ENCODE results near the gene PLTP. TPM values are rescaled to one million over a fixed set of nuclear protein-coding genes. Genes with fewer than 3 reads are reported as not detected.

The PLTP gene
- total and polyA plus RNA-seq, 2 of the 13 experiments (the other 11 are each of a cell fraction or from before 2014, with no cell fraction given), result 16.9 to 28.6 TPM

DNA sequence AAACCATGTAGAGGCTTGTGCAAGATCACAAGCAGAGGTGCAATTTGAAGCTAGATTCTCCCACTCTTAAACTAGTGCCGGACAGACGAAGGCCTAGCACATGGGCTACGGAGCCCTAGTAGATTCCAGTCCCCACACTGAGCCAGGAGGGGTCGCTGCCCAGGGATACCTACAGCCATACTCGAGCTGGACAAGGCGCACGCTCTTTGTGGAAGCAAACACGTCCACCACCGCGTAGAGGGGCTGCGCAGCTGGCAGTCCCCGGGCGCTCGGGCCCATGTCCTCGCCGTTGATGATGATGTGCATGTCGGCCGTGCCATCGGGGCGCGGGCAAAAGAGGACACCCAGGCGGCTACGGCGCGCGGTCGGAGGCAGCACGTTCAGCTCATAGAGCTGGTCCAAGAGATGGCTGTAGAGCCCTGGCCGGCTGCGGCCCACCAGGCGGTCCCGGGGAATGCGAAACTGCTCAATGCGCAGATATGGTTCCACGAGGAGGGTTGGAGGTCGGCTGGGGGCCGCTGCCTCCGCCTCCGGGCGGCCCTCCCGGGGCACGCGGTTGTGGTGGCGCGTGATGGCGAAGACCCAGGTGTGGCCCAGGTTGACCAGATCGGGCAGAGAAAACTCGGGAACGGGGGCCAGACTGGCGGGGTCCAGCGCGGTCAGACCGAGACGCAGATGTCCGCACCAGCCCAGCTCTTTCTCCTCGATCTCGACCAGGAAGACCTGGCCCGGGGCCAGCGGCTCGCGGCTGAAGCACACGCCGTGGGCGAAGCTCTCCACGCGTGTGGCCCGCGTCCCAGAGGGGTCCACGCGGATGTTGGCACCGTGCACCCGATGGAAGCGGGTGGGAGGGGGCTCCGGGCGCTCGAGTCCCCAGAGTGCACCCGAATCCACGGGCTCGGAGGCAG lies 21.6 kb downstream of the PLTP start (continued):
- no peak for TF ChIP-seq EZH2 (conservative IDR thresholded peaks at IDR 0.05; ENCODE audit: low read depth, low read length)
- TF ChIP-seq, protein P1, sequence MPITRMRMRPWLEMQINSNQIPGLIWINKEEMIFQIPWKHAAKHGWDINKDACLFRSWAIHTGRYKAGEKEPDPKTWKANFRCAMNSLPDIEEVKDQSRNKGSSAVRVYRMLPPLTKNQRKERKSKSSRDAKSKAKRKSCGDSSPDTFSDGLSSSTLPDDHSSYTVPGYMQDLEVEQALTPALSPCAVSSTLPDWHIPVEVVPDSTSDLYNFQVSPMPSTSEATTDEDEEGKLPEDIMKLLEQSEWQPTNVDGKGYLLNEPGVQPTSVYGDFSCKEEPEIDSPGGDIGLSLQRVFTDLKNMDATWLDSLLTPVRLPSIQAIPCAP (CRISPR knock-in tag; IDR thresholded peaks at IDR 0.05; ENCODE audit: low read depth), result no peak; the same call in 1 of the 2 replicates
- TF ChIP-seq, protein P2, sequence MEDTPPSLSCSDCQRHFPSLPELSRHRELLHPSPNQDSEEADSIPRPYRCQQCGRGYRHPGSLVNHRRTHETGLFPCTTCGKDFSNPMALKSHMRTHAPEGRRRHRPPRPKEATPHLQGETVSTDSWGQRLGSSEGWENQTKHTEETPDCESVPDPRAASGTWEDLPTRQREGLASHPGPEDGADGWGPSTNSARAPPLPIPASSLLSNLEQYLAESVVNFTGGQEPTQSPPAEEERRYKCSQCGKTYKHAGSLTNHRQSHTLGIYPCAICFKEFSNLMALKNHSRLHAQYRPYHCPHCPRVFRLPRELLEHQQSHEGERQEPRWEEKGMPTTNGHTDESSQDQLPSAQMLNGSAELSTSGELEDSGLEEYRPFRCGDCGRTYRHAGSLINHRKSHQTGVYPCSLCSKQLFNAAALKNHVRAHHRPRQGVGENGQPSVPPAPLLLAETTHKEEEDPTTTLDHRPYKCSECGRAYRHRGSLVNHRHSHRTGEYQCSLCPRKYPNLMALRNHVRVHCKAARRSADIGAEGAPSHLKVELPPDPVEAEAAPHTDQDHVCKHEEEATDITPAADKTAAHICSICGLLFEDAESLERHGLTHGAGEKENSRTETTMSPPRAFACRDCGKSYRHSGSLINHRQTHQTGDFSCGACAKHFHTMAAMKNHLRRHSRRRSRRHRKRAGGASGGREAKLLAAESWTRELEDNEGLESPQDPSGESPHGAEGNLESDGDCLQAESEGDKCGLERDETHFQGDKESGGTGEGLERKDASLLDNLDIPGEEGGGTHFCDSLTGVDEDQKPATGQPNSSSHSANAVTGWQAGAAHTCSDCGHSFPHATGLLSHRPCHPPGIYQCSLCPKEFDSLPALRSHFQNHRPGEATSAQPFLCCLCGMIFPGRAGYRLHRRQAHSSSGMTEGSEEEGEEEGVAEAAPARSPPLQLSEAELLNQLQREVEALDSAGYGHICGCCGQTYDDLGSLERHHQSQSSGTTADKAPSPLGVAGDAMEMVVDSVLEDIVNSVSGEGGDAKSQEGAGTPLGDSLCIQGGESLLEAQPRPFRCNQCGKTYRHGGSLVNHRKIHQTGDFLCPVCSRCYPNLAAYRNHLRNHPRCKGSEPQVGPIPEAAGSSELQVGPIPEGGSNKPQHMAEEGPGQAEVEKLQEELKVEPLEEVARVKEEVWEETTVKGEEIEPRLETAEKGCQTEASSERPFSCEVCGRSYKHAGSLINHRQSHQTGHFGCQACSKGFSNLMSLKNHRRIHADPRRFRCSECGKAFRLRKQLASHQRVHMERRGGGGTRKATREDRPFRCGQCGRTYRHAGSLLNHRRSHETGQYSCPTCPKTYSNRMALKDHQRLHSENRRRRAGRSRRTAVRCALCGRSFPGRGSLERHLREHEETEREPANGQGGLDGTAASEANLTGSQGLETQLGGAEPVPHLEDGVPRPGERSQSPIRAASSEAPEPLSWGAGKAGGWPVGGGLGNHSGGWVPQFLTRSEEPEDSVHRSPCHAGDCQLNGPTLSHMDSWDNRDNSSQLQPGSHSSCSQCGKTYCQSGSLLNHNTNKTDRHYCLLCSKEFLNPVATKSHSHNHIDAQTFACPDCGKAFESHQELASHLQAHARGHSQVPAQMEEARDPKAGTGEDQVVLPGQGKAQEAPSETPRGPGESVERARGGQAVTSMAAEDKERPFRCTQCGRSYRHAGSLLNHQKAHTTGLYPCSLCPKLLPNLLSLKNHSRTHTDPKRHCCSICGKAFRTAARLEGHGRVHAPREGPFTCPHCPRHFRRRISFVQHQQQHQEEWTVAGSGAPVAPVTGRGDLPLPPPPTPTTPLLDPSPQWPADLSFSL (CRISPR knock-in tag; IDR thresholded peaks at IDR 0.05), result no peak; the same call in 1 of the 2 replicates
- TF ChIP-seq PAX8 (CRISPR knock-in tag; IDR thresholded peaks at IDR 0.05; ENCODE audit: borderline replicate concordance), result no peak
- TF ChIP-seq, protein P3, sequence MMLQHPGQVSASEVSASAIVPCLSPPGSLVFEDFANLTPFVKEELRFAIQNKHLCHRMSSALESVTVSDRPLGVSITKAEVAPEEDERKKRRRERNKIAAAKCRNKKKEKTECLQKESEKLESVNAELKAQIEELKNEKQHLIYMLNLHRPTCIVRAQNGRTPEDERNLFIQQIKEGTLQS (CRISPR knock-in tag; IDR thresholded peaks at IDR 0.05), result peak; percentile 2; the same call in 1 of the 2 replicates
- TF ChIP-seq TEAD2 (CRISPR knock-in tag; IDR thresholded peaks at IDR 0.05), result no peak; the same call in 1 of the 2 replicates
- TF ChIP-seq, protein P4, sequence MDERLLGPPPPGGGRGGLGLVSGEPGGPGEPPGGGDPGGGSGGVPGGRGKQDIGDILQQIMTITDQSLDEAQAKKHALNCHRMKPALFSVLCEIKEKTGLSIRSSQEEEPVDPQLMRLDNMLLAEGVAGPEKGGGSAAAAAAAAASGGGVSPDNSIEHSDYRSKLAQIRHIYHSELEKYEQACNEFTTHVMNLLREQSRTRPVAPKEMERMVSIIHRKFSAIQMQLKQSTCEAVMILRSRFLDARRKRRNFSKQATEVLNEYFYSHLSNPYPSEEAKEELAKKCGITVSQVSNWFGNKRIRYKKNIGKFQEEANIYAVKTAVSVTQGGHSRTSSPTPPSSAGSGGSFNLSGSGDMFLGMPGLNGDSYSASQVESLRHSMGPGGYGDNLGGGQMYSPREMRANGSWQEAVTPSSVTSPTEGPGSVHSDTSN (CRISPR knock-in tag; IDR thresholded peaks at IDR 0.05), result no peak
- TF ChIP-seq, protein P5, sequence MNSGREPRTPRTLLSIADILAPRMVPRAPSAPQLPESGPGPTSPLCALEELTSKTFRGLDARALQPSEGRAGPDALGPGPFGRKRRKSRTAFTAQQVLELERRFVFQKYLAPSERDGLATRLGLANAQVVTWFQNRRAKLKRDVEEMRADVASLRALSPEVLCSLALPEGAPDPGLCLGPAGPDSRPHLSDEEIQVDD (CRISPR knock-in tag; IDR thresholded peaks at IDR 0.05; ENCODE audit: borderline replicate concordance), result no peak; the same call in 1 of the 2 replicates
- TF ChIP-seq, protein P6, sequence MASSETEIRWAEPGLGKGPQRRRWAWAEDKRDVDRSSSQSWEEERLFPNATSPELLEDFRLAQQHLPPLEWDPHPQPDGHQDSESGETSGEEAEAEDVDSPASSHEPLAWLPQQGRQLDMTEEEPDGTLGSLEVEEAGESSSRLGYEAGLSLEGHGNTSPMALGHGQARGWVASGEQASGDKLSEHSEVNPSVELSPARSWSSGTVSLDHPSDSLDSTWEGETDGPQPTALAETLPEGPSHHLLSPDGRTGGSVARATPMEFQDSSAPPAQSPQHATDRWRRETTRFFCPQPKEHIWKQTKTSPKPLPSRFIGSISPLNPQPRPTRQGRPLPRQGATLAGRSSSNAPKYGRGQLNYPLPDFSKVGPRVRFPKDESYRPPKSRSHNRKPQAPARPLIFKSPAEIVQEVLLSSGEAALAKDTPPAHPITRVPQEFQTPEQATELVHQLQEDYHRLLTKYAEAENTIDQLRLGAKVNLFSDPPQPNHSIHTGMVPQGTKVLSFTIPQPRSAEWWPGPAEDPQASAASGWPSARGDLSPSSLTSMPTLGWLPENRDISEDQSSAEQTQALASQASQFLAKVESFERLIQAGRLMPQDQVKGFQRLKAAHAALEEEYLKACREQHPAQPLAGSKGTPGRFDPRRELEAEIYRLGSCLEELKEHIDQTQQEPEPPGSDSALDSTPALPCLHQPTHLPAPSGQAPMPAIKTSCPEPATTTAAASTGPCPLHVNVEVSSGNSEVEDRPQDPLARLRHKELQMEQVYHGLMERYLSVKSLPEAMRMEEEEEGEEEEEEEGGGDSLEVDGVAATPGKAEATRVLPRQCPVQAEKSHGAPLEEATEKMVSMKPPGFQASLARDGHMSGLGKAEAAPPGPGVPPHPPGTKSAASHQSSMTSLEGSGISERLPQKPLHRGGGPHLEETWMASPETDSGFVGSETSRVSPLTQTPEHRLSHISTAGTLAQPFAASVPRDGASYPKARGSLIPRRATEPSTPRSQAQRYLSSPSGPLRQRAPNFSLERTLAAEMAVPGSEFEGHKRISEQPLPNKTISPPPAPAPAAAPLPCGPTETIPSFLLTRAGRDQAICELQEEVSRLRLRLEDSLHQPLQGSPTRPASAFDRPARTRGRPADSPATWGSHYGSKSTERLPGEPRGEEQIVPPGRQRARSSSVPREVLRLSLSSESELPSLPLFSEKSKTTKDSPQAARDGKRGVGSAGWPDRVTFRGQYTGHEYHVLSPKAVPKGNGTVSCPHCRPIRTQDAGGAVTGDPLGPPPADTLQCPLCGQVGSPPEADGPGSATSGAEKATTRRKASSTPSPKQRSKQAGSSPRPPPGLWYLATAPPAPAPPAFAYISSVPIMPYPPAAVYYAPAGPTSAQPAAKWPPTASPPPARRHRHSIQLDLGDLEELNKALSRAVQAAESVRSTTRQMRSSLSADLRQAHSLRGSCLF (CRISPR knock-in tag; IDR thresholded peaks at IDR 0.05; ENCODE audit: borderline replicate concordance), result no peak
- TF ChIP-seq ZFY (CRISPR knock-in tag; IDR thresholded peaks at IDR 0.05), result peak; percentile 85
- no peak for TF ChIP-seq SRF (IDR thresholded peaks at IDR 0.05; ENCODE audit: low read depth, low read length)

All from HepG2 (cell line).